SK-N-MC (cell line): ENCODE results near the gene SCMH1.

Experiments
- DNase-seq: peaks from one replicate; pipeline ENCODE4 v3.0.0-alpha.2; 2011; ENCODE audit warnings: low read depth, low spot score
- H3K27ac ChIP-seq: fragments of 200-600 bp; sonication (generic); 2 replicates; pipeline ENCODE4 v1.5.1; 2016; ENCODE audit warnings: mixed run types
- H3K36me3 ChIP-seq: fragments of 200-600 bp; sonication (generic); 2 replicates; pipeline ENCODE4 v1.6.1; 2017; ENCODE audit warnings: antibody characterized with exemption, low read length, mixed read lengths; ENCODE audit not compliant: insufficient read depth
- H3K4me3 ChIP-seq: fragments of 200-600 bp; sonication (generic); 2 replicates; pipeline ENCODE4 v1.5.1; 2016
- H3K9ac ChIP-seq: fragments of 200-600 bp; sonication (generic); 2 replicates; pipeline ENCODE4 v1.8.0; 2017; ENCODE audit warnings: mixed run types, mixed read lengths; ENCODE audit not compliant: insufficient read length
- H3K9me3 ChIP-seq: fragments of 200-600 bp; sonication (generic); 2 replicates; pipeline ENCODE4 v1.6.1; 2017; ENCODE audit warnings: low read depth, mild to moderate bottlenecking, antibody characterized with exemption, low read length, moderate library complexity, mixed read lengths
- EZH2 ChIP-seq: fragments of 200-600 bp; sonication (generic); IDR thresholded peaks from one replicate; pipeline ENCODE4 v1.6.1; 2017; ENCODE audit warnings: antibody characterized with exemption
- FOXP2 ChIP-seq: optimal IDR thresholded peaks from 2 replicates; pipeline ENCODE3; 2011; ENCODE audit warnings: mild to moderate bottlenecking, moderate library complexity; ENCODE audit not compliant: insufficient read depth; ENCODE audit errors: extremely low read length, control extremely low read depth
- POLR2AphosphoS5 ChIP-seq: IDR thresholded peaks from 2 replicates; pipeline ENCODE4 v1.6.1; 2012; ENCODE audit warnings: mild to moderate bottlenecking, low read depth, low read length, borderline replicate concordance

The SCMH1 gene

GRCh38 chr1:41171266-41171874 lies 70.7 kb downstream of the SCMH1 start:
- no peak overlapping the region for H3K9ac ChIP-seq
- TF ChIP-seq POLR2AphosphoS5 (no peak), FOXP2 (no peak), EZH2 (no peak)
- H3K36me3 ChIP-seq: peaks cover 28% of the 10 kb centered on the region; the same call in 1 of the 2 replicates
- H3K27ac ChIP-seq: no peak overlapping the region
- no peak for DNase-seq
- no peaks in the 10 kb centered on the region; the same call in 1 of the 2 replicates for H3K9me3 ChIP-seq
- no peak overlapping the region for H3K4me3 ChIP-seq

- Histone ChIP-seq H3K4me3 (no peak overlapping the region), H3K27ac (no peak overlapping the region), H3K36me3 (peaks cover 22% of the 10 kb centered on the region; the same call in 1 of the 2 replicates), H3K9ac (no peak overlapping the region), H3K9me3 (no peaks in the 10 kb centered on the region; the same call in 1 of the 2 replicates)
- TF ChIP-seq EZH2 (no peak), FOXP2 (no peak), POLR2AphosphoS5 (no peak)
- DNase-seq: no peak
These were observed 72.3 kb downstream of the SCMH1 start for GRCh38 chr1:41169799-41170180.

DNA sequence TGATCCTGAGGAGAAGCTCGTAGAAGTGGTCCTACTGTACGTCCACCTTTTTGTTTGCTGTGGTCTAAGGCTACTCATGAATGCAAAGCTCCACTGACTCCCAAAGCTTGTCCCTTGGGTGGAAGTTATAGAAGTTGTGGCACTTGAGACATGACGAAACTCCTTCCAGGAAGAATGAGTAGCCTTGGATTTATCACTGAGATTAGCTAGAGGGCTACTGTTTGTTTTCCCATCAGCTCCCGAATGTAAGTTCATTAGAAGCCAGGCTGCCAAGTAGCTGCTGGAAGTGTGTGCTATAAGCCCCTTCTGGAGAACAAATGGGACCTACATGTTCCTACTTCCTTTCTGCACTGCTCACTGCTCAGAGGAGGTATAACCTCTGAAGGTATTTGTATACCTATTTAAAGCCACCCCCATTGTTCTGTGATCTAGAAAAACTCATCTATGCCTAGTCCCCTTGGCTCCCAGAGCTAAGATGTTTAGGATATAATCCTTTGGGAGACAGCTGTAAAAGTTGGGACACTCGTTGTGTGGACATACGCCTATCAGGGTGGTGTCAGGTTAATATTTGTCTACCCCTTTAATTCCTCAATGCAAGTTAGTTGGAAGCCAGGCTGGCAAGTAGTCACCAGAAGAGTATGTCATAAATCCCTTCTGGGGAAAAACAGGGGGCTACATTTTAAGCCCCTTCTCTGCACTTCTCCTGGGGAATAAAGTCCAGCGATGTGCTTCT lies 72.9 kb downstream of the SCMH1 start:
- DNase-seq: no peak
- Histone ChIP-seq H3K36me3 (peaks cover 21% of the 10 kb centered on the region; the same call in 1 of the 2 replicates), H3K9me3 (no peaks in the 10 kb centered on the region; the same call in 1 of the 2 replicates), H3K4me3 (no peak overlapping the region), H3K9ac (no peak overlapping the region), H3K27ac (no peak overlapping the region)
- TF ChIP-seq POLR2AphosphoS5 (no peak), EZH2 (no peak), FOXP2 (no peak)

DNA sequence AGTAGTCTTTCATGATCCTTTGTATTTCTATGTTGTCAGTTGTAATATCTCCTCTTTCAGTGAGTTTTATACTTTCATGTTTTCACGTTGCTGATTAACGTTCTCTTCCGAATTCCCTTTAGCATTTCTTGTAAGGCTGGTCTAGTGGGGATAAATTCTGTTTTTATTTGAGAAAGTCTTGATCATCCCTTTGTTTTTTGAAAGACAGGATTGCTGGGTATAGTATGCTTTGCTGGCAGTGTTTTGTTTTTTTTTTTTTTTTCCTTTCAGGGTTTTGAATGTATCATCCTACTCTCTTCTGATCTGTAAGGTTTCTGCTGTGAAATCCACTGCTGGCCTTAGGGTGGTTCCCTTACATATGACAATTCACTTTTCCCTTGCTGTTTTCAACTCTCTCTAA lies 74.4 kb downstream of the SCMH1 start:
- Histone ChIP-seq H3K36me3 (peaks cover 21% of the 10 kb centered on the region; the same call in 1 of the 2 replicates), H3K9me3 (no peaks in the 10 kb centered on the region; the same call in 1 of the 2 replicates), H3K4me3 (no peak overlapping the region), H3K27ac (no peak overlapping the region), H3K9ac (no peak overlapping the region)
- no peak for TF ChIP-seq EZH2
- no peak for TF ChIP-seq POLR2AphosphoS5
- TF ChIP-seq FOXP2: no peak
- DNase-seq: no peak

DNA sequence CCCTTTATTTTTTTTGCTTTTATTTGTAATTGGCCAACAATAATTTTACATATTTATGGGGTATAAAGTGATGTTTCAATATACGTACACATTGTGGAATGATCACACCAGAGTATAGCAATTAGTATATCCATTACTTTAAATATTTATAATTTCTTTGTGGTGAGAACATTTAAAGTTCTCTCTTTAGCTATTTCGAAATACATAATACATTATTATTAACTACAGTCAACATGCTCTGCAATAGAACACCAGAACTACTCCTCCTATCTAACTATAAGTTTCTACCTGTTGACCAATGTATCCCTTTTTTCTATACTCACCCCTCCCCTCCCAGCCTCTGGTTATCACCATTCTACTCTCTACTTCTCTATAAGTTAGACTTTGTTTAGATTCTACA lies 77.4 kb downstream of the SCMH1 start:
- H3K4me3 ChIP-seq: no peak overlapping the region
- H3K9ac ChIP-seq: no peak overlapping the region
- H3K9me3 ChIP-seq: no peaks in the 10 kb centered on the region; the same call in 1 of the 2 replicates
- peaks cover 19% of the 10 kb centered on the region for H3K36me3 ChIP-seq
- H3K27ac ChIP-seq: no peak overlapping the region
- DNase-seq: no peak
- TF ChIP-seq EZH2 (no peak), FOXP2 (no peak), POLR2AphosphoS5 (no peak)

DNA sequence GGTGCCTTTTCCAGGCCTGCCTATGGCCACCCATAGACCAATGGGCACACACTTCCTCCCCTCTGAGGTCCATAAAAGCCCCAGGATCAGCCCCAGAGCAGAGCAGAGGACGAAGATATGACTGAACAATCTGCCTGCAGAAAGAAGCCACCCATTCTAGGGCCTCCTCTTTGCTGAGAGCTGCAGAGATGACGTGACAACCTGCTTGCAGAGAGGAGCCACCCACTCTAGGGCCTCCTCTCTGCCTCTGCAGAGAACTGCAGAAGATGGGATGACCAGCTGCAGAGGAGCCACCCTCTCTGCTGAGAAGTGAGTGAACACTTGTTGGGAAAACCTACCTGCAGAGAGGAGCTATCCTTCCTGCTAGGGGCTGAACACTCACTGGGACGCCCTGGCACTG lies 79.7 kb downstream of the SCMH1 start:
- H3K27ac ChIP-seq: no peak overlapping the region
- TF ChIP-seq FOXP2 (no peak), EZH2 (no peak), POLR2AphosphoS5 (no peak)
- no peak for DNase-seq
- H3K36me3 ChIP-seq: peaks cover 9% of the 10 kb centered on the region
- no peaks in the 10 kb centered on the region; the same call in 1 of the 2 replicates for H3K9me3 ChIP-seq
- no peak overlapping the region for H3K9ac ChIP-seq
- H3K4me3 ChIP-seq: no peak overlapping the region

DNA sequence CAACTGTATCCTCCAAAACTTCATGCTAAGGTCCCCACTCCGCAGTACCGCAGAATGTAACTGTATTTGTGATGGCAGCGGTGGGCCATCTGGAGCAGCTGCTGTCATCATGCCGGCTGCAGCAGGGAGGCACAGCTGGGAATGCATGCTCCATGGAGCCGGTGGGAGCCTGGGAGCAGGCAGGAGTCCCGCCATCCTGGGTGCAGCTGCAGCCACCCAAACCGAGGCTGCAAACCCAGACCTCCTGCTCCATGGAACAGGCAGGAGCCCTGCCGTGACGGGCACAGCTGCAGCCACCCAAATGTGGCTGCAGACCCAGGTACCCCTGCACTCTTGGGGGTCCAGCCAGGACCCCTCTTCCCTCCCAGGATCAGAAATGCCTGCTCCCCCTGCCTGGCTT lies 80.3 kb downstream of the SCMH1 start:
- Histone ChIP-seq H3K36me3 (peaks cover 9% of the 10 kb centered on the region), H3K9ac (no peak overlapping the region), H3K4me3 (no peak overlapping the region), H3K27ac (no peak overlapping the region), H3K9me3 (no peaks in the 10 kb centered on the region; the same call in 1 of the 2 replicates)
- DNase-seq: no peak
- no peak for TF ChIP-seq EZH2
- TF ChIP-seq FOXP2: no peak
- TF ChIP-seq POLR2AphosphoS5: no peak

DNA sequence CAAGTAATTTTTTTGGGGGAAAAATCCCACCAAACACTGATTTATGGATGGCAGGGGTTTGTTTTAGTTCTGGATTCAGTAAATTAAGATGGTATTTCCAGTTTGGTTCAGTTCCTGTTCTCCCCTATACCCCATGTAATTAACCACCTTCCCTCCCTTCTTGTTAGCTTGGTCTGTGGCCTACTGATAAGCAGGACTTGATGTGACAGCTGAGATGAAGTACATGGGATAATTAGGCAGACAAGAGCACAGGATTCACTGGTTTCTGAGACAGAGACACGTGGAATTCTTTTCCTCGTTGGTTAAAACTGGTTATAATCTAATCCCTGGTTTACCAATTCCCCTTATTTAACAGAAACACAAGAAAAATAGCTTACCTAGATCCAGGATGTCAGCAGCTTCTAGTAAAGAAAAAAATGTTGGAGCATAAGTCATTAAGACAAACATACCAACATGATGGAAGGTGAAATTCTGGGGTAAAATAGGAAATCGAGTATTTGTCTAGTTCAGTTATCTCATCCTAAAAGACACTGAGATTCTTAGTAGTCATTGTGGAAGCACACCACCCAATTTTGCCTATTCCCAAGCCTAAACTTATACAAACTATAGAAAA lies 81.5 kb downstream of the SCMH1 start:
- Histone ChIP-seq H3K27ac (no peak overlapping the region), H3K9ac (no peak overlapping the region), H3K4me3 (no peak overlapping the region), H3K36me3 (peaks cover 9% of the 10 kb centered on the region), H3K9me3 (no peaks in the 10 kb centered on the region)
- TF ChIP-seq EZH2 (no peak), FOXP2 (no peak), POLR2AphosphoS5 (no peak)
- no peak for DNase-seq
